Measurements from ENCODE around the gene HOXB8.

DNA sequence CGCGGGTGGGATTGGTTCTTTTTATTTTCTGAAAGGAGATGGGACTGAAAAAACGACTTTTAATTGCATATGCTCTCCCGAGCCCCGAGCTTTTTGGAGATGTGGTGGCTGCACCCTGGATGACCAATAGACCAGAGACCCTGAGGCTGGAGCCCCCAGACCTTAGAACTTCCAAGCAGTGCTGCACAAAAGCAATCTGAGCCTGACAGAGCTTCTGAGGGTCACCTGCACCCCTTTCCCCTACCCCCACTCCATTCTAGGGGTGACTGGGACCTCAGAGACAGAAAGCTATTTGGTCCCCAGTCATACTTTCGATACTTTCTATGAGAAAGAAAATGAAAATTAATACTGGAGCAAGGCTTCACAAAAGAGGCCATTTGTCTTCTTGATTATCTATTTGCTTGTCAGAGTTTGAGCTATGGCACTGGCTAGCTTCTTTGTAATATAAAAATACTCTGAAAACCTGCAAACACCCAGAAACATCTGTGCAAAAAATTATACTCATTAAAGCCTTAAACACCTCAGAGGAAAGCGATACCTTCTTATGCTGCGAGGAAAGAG lies 40.5 kb downstream of the HOXB8 start:
- TF ChIP-seq, protein P1, sequence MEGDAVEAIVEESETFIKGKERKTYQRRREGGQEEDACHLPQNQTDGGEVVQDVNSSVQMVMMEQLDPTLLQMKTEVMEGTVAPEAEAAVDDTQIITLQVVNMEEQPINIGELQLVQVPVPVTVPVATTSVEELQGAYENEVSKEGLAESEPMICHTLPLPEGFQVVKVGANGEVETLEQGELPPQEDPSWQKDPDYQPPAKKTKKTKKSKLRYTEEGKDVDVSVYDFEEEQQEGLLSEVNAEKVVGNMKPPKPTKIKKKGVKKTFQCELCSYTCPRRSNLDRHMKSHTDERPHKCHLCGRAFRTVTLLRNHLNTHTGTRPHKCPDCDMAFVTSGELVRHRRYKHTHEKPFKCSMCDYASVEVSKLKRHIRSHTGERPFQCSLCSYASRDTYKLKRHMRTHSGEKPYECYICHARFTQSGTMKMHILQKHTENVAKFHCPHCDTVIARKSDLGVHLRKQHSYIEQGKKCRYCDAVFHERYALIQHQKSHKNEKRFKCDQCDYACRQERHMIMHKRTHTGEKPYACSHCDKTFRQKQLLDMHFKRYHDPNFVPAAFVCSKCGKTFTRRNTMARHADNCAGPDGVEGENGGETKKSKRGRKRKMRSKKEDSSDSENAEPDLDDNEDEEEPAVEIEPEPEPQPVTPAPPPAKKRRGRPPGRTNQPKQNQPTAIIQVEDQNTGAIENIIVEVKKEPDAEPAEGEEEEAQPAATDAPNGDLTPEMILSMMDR (IDR thresholded peaks at IDR 0.05; ENCODE audit: poor library complexity), result no peak
- TF ChIP-seq EZH2 (IDR thresholded peaks at IDR 0.05; ENCODE audit: borderline replicate concordance) (no peak), EZH2phosphoT487 (IDR thresholded peaks at IDR 0.05; ENCODE audit: low read depth, severe bottlenecking, unreplicated experiment) (no peak)

All from hepatocyte (in vitro differentiated cells).